ENCODE results near the gene DDN. TPM values are rescaled to one million over a fixed set of nuclear protein-coding genes. Genes with fewer than 3 reads are reported as not detected.

DDN gene
- total RNA-seq, 1 experiment from 2014 or later = 3.5 TPM

GRCh38 chr12:49024543-49024942, 25.4 kb upstream of the DDN start:
- ChIA-PET CTCF (interaction anchor here (0.5 kb wide), 1 partner anchor 172 kb away, joined by 3 read pairs; no protein-coding TSS in a partner anchor), POLR2A (ENCODE audit: unreplicated experiment) (no interaction called here)
- Histone ChIP-seq H3K4me3 (ENCODE audit: low read length) (no peak overlapping the region), H3K27me3 (ENCODE audit: low read length) (no peaks in the 10 kb centered on the region), H3K9me2 (replicated peaks; ENCODE audit: low read length) (no peaks in the 10 kb centered on the region), H3K79me2 (ENCODE audit: low read length) (no peaks in the 10 kb centered on the region), H3F3A (ENCODE audit: low read length, unreplicated experiment) (peaks cover 1% of the 10 kb centered on the region), H3K4me1 (ENCODE audit: insufficient read depth, low read length) (peaks cover 4% of the 10 kb centered on the region; the same call in 1 of the 2 replicates), H3K9me3 (ENCODE audit: low read length) (no peaks in the 10 kb centered on the region), H3K36me3 (ENCODE audit: low read depth, low read length) (peaks cover 38% of the 10 kb centered on the region), H3K4me2 (ENCODE audit: low read length) (no peak overlapping the region), H2AFZ (ENCODE audit: low read length) (no peak overlapping the region), H3K9ac (ENCODE audit: low read length) (no peak overlapping the region), H3K27ac (ENCODE audit: low read length) (no peak overlapping the region), H4K20me1 (ENCODE audit: low read length) (no peaks in the 10 kb centered on the region)
- DNase-seq = no peak
- no peak for ATAC-seq
- BruUV-seq (replicated peaks) = no TSS peak
- intact Hi-C loops (cut with micrococcal nuclease) = no loop called here
- no peak for TF ChIP-seq EZH2phosphoT487 (IDR thresholded peaks at IDR 0.05; ENCODE audit: borderline replicate concordance, low read length)
- no peak for TF ChIP-seq CTCF (conservative IDR thresholded peaks at IDR 0.05; ENCODE audit: low read depth, low read length)
- no peak for TF ChIP-seq EZH2 (IDR thresholded peaks at IDR 0.05; ENCODE audit: low read length, unreplicated experiment)

GRCh38 chr12:49023812-49024211, 24.6 kb upstream of the DDN start:
- Histone ChIP-seq H3K79me2 (ENCODE audit: low read length) (no peaks in the 10 kb centered on the region), H3K36me3 (ENCODE audit: low read depth, low read length) (peaks cover 31% of the 10 kb centered on the region), H3F3A (ENCODE audit: low read length, unreplicated experiment) (peaks cover 4% of the 10 kb centered on the region), H3K9ac (ENCODE audit: low read length) (no peak overlapping the region), H3K4me1 (ENCODE audit: insufficient read depth, low read length) (peaks cover 7% of the 10 kb centered on the region; the same call in 1 of the 2 replicates), H4K20me1 (ENCODE audit: low read length) (no peaks in the 10 kb centered on the region), H3K9me3 (ENCODE audit: low read length) (no peaks in the 10 kb centered on the region), H3K27me3 (ENCODE audit: low read length) (no peaks in the 10 kb centered on the region), H3K9me2 (replicated peaks; ENCODE audit: low read length) (no peaks in the 10 kb centered on the region), H2AFZ (ENCODE audit: low read length) (no peak overlapping the region), H3K4me3 (ENCODE audit: low read length) (no peak overlapping the region), H3K27ac (ENCODE audit: low read length) (no peak overlapping the region), H3K4me2 (ENCODE audit: low read length) (no peak overlapping the region)
- ChIA-PET CTCF (interaction anchor here (0.6 kb wide), 1 partner anchor 27 kb away, joined by 5 read pairs; no protein-coding TSS in a partner anchor), POLR2A (ENCODE audit: unreplicated experiment) (interaction anchor here (0.7 kb wide), 1 partner anchor 25 kb away, joined by 8 read pairs; no protein-coding TSS in a partner anchor)
- DNase-seq (no peak), ATAC-seq (no peak)
- intact Hi-C loops (cut with micrococcal nuclease) = no loop called here
- no peak for TF ChIP-seq EZH2 (IDR thresholded peaks at IDR 0.05; ENCODE audit: low read length, unreplicated experiment)
- no peak for TF ChIP-seq EZH2phosphoT487 (IDR thresholded peaks at IDR 0.05; ENCODE audit: borderline replicate concordance, low read length)
- no peak for TF ChIP-seq CTCF (conservative IDR thresholded peaks at IDR 0.05; ENCODE audit: low read depth, low read length)
- BruUV-seq (replicated peaks) = no TSS peak

- peaks cover 4% of the 10 kb centered on the region for H3F3A ChIP-seq (ENCODE audit: low read length, unreplicated experiment)
- CTCF ChIA-PET = no interaction called here
- no peak overlapping the region for H2AFZ ChIP-seq (ENCODE audit: low read length)
- H3K79me2 ChIP-seq (ENCODE audit: low read length) = peaks cover 7% of the 10 kb centered on the region
- no TSS peak for BruUV-seq (replicated peaks)
- intact Hi-C loops (cut with micrococcal nuclease) = no loop called here
- peaks cover 9% of the 10 kb centered on the region for H3K4me1 ChIP-seq (ENCODE audit: insufficient read depth, low read length)
- no peak overlapping the region for H3K4me3 ChIP-seq (ENCODE audit: low read length)
- H3K27ac ChIP-seq (ENCODE audit: low read length) = no peak overlapping the region
- H3K27me3 ChIP-seq (ENCODE audit: low read length) = no peaks in the 10 kb centered on the region
- no peak for DNase-seq
- H4K20me1 ChIP-seq (ENCODE audit: low read length) = no peaks in the 10 kb centered on the region
- H3K9ac ChIP-seq (ENCODE audit: low read length) = no peak overlapping the region
- no peaks in the 10 kb centered on the region for H3K9me2 ChIP-seq (replicated peaks; ENCODE audit: low read length)
- POLR2A ChIA-PET (ENCODE audit: unreplicated experiment) = no interaction called here
- TF ChIP-seq EZH2phosphoT487 (IDR thresholded peaks at IDR 0.05; ENCODE audit: borderline replicate concordance, low read length) (no peak), CTCF (conservative IDR thresholded peaks at IDR 0.05; ENCODE audit: low read depth, low read length) (no peak), EZH2 (IDR thresholded peaks at IDR 0.05; ENCODE audit: low read length, unreplicated experiment) (no peak)
- ATAC-seq = no peak
- H3K4me2 ChIP-seq (ENCODE audit: low read length) = no peak overlapping the region
- peaks cover 28% of the 10 kb centered on the region for H3K36me3 ChIP-seq (ENCODE audit: low read depth, low read length)
- H3K9me3 ChIP-seq (ENCODE audit: low read length) = no peaks in the 10 kb centered on the region
Observed at GRCh38 chr12:49022558-49023178, 23.5 kb upstream of the DDN start.

Measured in PC-3 (cell line).